GM18505 (cell line): ENCODE measurements around the gene PRAME.
"Not testable (repeated sequence)": the region's sequence is repeated elsewhere in the genome, so short reads cannot be mapped to it uniquely, and the experiment has no call there.

Experiments used
- ATAC-seq: cut with Tn5 transposase; IDR thresholded peaks from one replicate; pipeline ENCODE4 v1.9.1; 2021; ENCODE audit not compliant: unreplicated experiment
- POLR2A ChIP-seq: IDR thresholded peaks from 4 replicates; pipeline ENCODE4 v1.6.1; 2011; ENCODE audit warnings: borderline replicate concordance; ENCODE audit not compliant: insufficient read depth, insufficient read length; ENCODE audit errors: extremely low read depth

PRAME gene, protein sequence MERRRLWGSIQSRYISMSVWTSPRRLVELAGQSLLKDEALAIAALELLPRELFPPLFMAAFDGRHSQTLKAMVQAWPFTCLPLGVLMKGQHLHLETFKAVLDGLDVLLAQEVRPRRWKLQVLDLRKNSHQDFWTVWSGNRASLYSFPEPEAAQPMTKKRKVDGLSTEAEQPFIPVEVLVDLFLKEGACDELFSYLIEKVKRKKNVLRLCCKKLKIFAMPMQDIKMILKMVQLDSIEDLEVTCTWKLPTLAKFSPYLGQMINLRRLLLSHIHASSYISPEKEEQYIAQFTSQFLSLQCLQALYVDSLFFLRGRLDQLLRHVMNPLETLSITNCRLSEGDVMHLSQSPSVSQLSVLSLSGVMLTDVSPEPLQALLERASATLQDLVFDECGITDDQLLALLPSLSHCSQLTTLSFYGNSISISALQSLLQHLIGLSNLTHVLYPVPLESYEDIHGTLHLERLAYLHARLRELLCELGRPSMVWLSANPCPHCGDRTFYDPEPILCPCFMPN

DNA sequence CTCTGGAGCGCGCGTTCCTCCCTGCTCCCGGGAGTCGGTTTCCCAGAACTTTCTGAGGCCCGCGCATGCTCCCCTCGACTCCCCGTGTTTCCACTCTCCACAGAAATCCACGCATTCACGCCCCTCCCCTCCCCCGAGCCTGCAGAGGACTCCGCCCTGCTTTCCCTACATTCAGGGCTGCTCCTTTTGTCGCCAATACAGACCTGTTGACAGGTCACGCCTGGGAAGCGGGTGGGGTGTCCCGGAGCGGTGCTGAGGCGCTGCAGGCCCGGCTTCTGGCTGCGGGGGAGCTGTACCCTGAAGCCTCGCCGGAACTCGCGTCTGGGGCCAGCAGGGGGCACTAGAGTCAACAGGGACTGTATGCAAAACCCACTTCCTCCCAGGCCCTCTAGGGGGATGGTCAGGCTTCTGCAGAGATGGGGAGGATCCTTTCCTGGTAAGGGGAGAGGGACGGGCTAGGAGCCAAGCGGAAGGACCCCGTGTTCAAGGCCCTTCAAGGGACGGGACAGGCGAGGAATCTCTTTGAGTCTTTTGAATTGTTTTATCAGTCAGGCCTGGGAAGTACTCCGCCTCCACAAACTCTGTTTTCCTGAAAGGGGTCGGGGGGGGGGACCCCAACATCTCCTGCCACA lies at the start of gene PRAME:
Gene PRAME, minus strand, starts transcription at position 294 of the 632 bp plus-strand sequence. CDS start 2,433 bp downstream, outside the sequence.
- TF ChIP-seq POLR2A, result no peak
- ATAC-seq, result no peak

- ATAC-seq, result not testable (repeated sequence)
Measured at GRCh38 chr22:22608022-22608421, 49.0 kb upstream of the PRAME start.

- no peak for TF ChIP-seq POLR2A
- no peak for ATAC-seq
Measured at GRCh38 chr22:22605074-22605404, 46.0 kb upstream of the PRAME start.

DNA sequence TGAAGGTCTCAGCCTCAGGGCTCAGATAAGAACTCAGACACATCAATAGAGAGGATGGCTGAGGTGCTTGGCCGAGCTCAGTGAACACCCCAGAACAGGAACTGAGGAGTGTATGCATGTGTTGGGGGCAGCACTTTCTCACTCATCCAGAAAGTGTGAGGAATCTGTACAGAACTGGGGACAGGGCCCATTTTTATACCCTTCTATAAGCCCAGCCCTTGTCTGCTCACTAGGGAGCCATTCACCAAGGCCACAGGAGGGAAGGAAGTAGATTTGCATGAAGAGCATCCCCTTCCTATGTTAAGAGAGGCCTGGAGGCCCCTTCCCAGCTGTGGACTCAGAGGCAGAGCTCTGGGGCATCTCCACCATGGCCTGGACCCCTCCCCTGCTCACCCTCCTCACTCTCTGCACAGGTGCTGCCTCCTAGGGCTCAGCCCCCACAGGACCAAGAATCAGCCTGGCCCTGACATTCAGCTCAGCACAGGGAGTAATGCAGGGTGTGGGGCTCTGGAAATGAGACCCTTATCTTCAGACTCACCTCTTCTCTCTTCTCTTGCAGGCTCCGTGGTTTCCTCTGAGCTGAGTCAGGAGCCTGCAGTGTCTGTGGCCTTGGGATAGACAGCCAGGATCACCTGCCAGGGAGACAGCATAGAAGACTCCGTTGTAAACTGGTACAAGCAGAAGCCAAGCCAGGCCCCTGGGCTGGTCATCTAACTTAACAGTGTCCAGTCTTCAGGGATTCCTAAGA lies 45.4 kb upstream of the PRAME start:
- ATAC-seq, result no peak
- no peak for TF ChIP-seq POLR2A

DNA sequence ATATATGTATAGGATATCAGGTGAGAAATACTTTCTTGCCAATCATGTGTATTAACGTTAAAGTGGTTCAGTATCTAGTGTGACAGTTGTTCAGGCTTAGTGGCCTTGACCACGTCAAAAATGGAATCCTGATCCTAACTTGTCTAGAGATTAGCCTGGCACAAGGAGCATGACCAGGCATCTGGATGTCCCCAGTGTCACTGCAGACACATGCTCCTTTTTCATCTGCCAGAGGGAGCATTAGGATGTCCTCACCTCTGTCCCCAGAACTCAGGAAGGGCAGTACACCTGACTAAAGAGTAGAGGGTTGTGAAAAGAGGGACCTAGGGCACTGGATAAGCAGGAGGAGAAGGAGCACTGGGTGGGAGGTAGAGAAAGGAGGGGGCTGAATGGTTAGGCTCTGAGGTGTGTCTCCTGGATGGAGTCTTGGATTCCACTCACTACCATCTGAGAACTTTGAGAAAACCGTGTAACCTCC lies 44.4 kb upstream of the PRAME start:
- TF ChIP-seq POLR2A, result no peak
- no peak for ATAC-seq

DNA sequence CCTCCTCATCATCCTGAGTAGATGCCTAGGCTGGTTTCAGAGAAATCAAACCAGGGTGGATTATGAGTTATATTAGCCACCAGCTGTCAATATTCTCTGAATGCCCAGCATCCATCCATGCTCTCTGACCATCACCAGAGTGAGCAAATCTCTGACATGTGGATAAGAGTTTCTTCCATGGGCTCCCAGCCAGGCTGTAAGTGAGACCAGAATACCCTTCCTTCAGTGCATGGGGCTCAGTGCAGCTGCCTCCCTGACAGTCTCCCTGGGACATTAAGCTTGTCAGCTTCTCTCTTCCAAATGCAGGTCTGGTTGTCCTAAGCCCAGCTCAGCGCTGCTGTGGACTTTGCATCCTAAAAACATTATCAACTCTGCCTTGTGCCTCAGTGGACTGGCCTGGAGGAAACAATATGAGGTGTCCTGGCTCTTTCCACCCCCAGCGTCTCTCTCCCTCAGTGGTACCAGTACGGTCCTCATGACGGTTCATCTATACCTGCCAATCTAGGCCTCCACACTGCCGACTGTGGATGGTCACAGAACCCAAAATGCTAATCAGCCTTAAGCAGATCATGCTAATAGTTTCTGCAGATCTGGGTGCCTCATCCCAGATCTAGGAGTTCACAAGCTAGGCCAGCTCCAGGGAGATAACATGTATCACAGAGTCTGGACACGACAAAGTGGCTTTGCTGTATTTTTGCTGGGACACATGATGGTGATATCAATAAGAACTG lies 41.6 kb upstream of the PRAME start:
- TF ChIP-seq POLR2A, result no peak
- ATAC-seq, result no peak

- no peak for ATAC-seq
- TF ChIP-seq POLR2A, result no peak
Measured at GRCh38 chr22:22599248-22599647, 40.2 kb upstream of the PRAME start.

DNA sequence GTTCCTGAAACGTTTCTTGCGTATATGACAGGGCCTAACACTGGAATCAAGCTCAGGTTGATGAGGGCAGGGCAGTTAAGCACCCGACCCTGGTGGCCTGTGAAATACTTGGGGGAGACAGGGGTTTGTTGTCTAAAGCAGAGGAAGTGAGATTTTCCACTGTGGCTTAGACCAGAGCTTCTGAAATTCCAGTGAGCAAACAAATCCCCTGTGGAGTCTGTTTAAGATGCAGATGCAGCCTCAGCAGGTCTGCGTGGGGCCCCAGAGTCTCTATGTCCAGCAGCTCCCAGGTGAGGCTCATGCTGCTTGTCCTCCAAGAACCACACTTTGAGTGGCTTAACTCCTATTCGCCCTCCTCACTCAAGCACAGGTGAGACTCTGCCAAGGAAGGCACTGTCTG lies 39.1 kb upstream of the PRAME start:
- no peak for ATAC-seq
- TF ChIP-seq POLR2A, result no peak

GRCh38 chr22:22595001-22595835 lies 36.2 kb upstream of the PRAME start:
- TF ChIP-seq POLR2A, result no peak
- no peak for ATAC-seq

DNA sequence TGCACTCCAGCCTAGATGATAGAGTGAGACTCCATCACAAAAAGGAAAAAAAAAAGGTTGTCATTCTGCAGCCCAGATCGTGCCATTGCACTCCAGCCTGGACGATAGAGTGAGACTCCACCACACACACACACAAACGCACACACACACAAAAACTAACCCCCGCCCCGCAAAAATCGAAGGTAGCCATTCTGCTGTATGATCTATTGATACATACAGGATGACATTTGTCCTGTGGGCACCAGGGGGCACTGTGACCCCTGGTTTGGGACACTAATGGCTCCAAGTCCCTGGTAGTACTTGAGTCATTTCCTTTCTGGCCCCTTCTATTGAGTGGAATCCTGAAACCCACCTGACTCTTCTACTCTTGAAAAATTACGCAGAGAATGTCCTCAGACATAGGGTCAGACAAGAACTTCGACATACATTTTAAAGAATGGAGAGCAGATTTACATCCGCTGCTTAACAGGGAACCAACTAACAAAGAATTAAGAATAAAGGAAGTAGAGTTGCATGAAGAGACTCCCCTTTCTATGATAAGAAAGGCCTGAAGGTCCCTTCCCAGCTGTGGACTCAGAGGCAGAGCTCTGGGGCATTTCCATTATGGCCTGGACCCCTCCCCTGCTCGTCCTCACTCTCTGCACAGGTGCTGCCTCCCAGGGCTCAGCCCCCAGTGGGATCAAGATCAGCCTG lies 35.0 kb upstream of the PRAME start:
- no peak for TF ChIP-seq POLR2A
- ATAC-seq, result no peak

DNA sequence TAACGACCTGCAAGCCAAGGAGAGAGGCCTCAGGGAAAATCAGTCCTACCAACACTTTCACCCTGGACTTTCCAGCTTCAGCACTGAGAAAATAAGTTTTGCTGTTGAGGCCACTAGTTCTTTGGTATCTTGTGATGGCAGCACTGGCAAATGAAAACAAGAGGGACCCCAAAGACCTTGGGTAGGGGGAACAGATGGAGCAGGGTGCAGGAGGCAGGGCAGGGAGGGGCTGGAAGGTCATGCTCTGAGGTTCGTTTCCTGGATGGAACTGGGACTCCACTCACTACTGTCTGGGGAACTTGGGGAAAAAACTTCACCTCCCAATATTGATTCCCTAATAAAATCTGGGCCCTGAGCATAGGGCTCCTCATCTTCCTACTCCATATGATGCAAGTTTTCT lies 34.2 kb upstream of the PRAME start:
- TF ChIP-seq POLR2A, result no peak
- no peak for ATAC-seq
